HepG2 (cell line): Measurements from ENCODE around the gene FAM117A. TPM values are rescaled to one million over a fixed set of nuclear protein-coding genes. Genes with fewer than 3 reads are reported as not detected.

Experiments
- ATAC-seq: fragments of 200-7000 bp; cut with Tn5 transposase; 3 replicates; pipeline ENCODE4 v1.9.1; 2020; ENCODE audit warnings: mild to moderate bottlenecking, moderate library complexity
- BruUV-seq: library from RNA; stranded (reverse); fragments of 400-500 nt; replicated peaks from 2 replicates; lab custom pipeline; 2021; lab: Mats Ljungman, UMichigan
- CTCF ChIA-PET: fragments of 300-600 bp; formaldehyde crosslinking; extraction: SDS; loops from one replicate; lab custom pipeline; 2021; ENCODE audit warnings: low total read pairs, inconsistent platforms, low intra/inter-chr PET ratio; lab: Yijun Ruan, JAX
- POLR2A ChIA-PET: fragments of 350-600 bp; sonication (Branson Sonifier 250); formaldehyde crosslinking; loops from one replicate; lab custom pipeline; 2020; ENCODE audit warnings: antibody characterized with exemption, inconsistent platforms; lab: Yijun Ruan, JAX
- DNase-seq: peaks from one replicate; pipeline ENCODE4 v3.0.0-alpha.2; 2015; ENCODE audit warnings: low spot score
- FAIRE-seq: peaks from 3 replicates; lab custom pipeline; 2011; peaks lifted over from hg19 to GRCh38; lab: Jason Lieb, UNC
- H2AFZ ChIP-seq: one replicate; pipeline ENCODE4 v1.6.1; 2011; ENCODE audit warnings: low read length, inconsistent platforms
- H3K27ac ChIP-seq: fragments of 300-600 bp; 3 replicates; pipeline ENCODE4 v1.8.0; 2011; ENCODE audit warnings: mixed run types, mild to moderate bottlenecking, mixed read lengths, low read length, inconsistent platforms; ENCODE audit not compliant: insufficient read depth; ENCODE audit errors: extremely low read length
- H3K27me3 ChIP-seq, 2 experiments: fragments of 200-600 bp in 1 of 2; 2 replicates in 1 of 2; 3 replicates in 1 of 2; pipeline versions ENCODE4 v1.6.0 to v1.8.0; 2011; ENCODE audit warnings: low read length in 2 of 2, mild to moderate bottlenecking in 2 of 2, moderate library complexity in 2 of 2, inconsistent platforms in 1 of 2; ENCODE audit not compliant: insufficient read depth in 2 of 2, control insufficient read depth in 1 of 2
- H3K36me3 ChIP-seq, 2 experiments: fragments of 200-600 bp in 1 of 2; replicated peaks in 1 of 2; 2 replicates in 1 of 2; 3 replicates in 1 of 2; pipeline versions ENCODE4 v1.5.1 to v1.8.0; 2011; ENCODE audit warnings: low read length in 2 of 2, inconsistent platforms in 1 of 2; ENCODE audit not compliant: insufficient read depth in 2 of 2, control insufficient read depth in 1 of 2
- H3K4me1 ChIP-seq: 2 replicates; pipeline ENCODE4 v1.5.1; 2012; ENCODE audit warnings: low read length, inconsistent platforms; ENCODE audit not compliant: insufficient read depth
- H3K4me2 ChIP-seq: 2 replicates; pipeline ENCODE4 v1.6.0; 2011; ENCODE audit warnings: low read depth, low read length, inconsistent platforms
- H3K4me3 ChIP-seq, 3 experiments: fragments of 200-600 bp in 1 of 3; sonication (generic), shearing (Covaris generic) in 1 of 3; replicated peaks in 1 of 3; 2 replicates each; pipeline ENCODE4 v1.5.1; 2011 to 2016; ENCODE audit warnings: low read length in 3 of 3, inconsistent platforms in 2 of 3, low read depth in 2 of 3, mild to moderate bottlenecking in 2 of 3, control low read depth in 1 of 3, mixed read lengths in 1 of 3; ENCODE audit not compliant: insufficient read depth in 1 of 3
- H3K79me2 ChIP-seq: one replicate; pipeline ENCODE4 v1.6.1; 2011; ENCODE audit warnings: low read length, inconsistent platforms; ENCODE audit not compliant: insufficient read depth
- H3K9ac ChIP-seq: 2 replicates; pipeline ENCODE4 v1.6.0; 2011; ENCODE audit warnings: mild to moderate bottlenecking, low read depth, low read length, inconsistent platforms; ENCODE audit not compliant: insufficient read depth
- H3K9me3 ChIP-seq: 2 replicates; pipeline ENCODE4 v1.5.1; 2012; ENCODE audit warnings: mild to moderate bottlenecking, low read length
- H4K20me1 ChIP-seq: 2 replicates; pipeline ENCODE4 v1.6.0; 2011; ENCODE audit warnings: inconsistent platforms, mild to moderate bottlenecking, low read length, moderate library complexity; ENCODE audit not compliant: insufficient read depth
- ETV5 ChIP-seq: IDR thresholded peaks from 2 replicates; pipeline ENCODE4 v1.6.1; 2018; ENCODE audit warnings: missing biosample characterization, missing genetic modification reagents, inconsistent platforms, borderline replicate concordance
- SPEN ChIP-seq: sonication (generic); formaldehyde crosslinking; IDR thresholded peaks from 2 replicates; pipeline ENCODE4 v1.5.1; 2020; ENCODE audit warnings: low read depth, mild to moderate bottlenecking, missing genetic modification reagents
- ZNF350 ChIP-seq: sonication (generic); formaldehyde crosslinking; IDR thresholded peaks from 2 replicates; pipeline ENCODE4 v1.4.0; 2020; ENCODE audit warnings: mild to moderate bottlenecking, low read depth, missing genetic modification reagents, borderline replicate concordance
- WGBS: methylation state at CpG from one replicate; pipeline ENCODE4 v1.1.6; 2017; ENCODE audit warnings: low lambda C conversion rate; 5-methylcytosine and 5-hydroxymethylcytosine counted together
- in situ Hi-C: cut with HindIII; loops from 2 replicates; pipeline ENCODE4 v1.10.0; 2017; ENCODE audit warnings: low pct_unique_long_range_greater_than_20kb; ENCODE audit not compliant: extremely low pct_ligation_motif_present
- intact Hi-C: fragments of 100-400 bp; cut with micrococcal nuclease; formaldehyde crosslinking; loops from one replicate; pipeline ENCODE4 v1.10.0; 2022; ENCODE audit not compliant: unreplicated experiment
- polyA plus RNA-seq, 8 experiments: library from polyadenylated mRNA; depleted of rRNA in 3 of 8; stranded (reverse) in 7 of 8; unstranded in 1 of 8; fragments of >200 nt; fragmentation: Illumina TruSeq in 4 of 8; extraction: Trizol in 4 of 8; gene quantifications; 2 replicates each; pipeline versions ENCODE4 v1.2.1 to v1.2.3, GENCODE V29; 2011 to 2016; ENCODE audit warnings: low read depth in 4 of 8, missing spikeins in 1 of 8, mixed read lengths in 1 of 8; ENCODE audit not compliant: insufficient read depth in 1 of 8
- total RNA-seq, 5 experiments: library from RNA; depleted of rRNA; stranded (reverse); fragments of >200 nt; fragmentation: Illumina TruSeq; extraction: Trizol; gene quantifications; 2 replicates each; pipeline ENCODE4 v1.2.3, GENCODE V29; 2016; ENCODE audit warnings: low read depth in 1 of 5
- TF ChIP-seq, protein P1 (sequence below): sonication (generic); formaldehyde crosslinking; IDR thresholded peaks from 2 replicates; pipeline ENCODE4 v1.4.0; 2020; ENCODE audit warnings: missing genetic modification reagents; ENCODE audit errors: not compliant biosample characterization
- TF ChIP-seq, protein P2 (sequence below), 2 experiments: fragments of 450-650 bp in 1 of 2; sonication (generic) in 1 of 2; formaldehyde crosslinking in 1 of 2; IDR thresholded peaks; 2 replicates each; pipeline versions ENCODE4 v1.6.1 to v1.8.0; 2016 to 2022; ENCODE audit warnings: antibody characterized with exemption in 1 of 2, mild to moderate bottlenecking in 1 of 2, missing genetic modification reagents in 1 of 2

Gene FAM117A
- total and polyA plus RNA-seq, 2 of the 13 experiments (the other 11 are each of a cell fraction or from before 2014, with no cell fraction given), result 12.1 to 19.8 TPM

DNA sequence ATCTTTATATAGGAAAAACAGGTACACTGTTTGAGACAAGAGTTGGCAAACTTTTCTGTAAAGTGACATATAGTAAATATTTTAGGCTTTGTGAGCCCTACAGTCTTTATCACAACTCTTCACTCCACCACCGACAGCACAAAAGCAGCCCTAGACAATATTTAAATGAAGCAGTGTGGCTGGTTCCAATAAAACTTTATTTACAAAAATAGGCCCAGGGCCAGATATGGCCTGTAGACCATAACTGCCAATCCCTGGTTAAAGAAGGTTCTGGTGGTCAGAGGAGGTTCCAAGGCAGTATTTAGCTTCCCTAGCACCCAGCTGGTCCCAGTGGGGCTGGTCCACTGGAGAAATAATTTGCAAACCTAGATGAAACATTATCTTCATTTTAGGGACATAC is 3.6 kb downstream of the FAM117A start:
- Histone ChIP-seq H3K9me3 (no peaks in the 10 kb centered on the region), H3K4me3 (no peak overlapping the region), H3K4me1 (peaks cover 24% of the 10 kb centered on the region), H3K9ac (no peak overlapping the region), H3K27me3 (no peaks in the 10 kb centered on the region), H4K20me1 (no peaks in the 10 kb centered on the region), H3K79me2 (peaks cover 18% of the 10 kb centered on the region), H3K27ac (no peak overlapping the region), H2AFZ (no peak overlapping the region), H3K36me3 (peaks cover 3% of the 10 kb centered on the region in 2 experiments; a peak in 1 of 5 replicates), H3K4me2 (no peak overlapping the region)
- CTCF ChIA-PET, result no interaction called here
- TF ChIP-seq, protein P1, sequence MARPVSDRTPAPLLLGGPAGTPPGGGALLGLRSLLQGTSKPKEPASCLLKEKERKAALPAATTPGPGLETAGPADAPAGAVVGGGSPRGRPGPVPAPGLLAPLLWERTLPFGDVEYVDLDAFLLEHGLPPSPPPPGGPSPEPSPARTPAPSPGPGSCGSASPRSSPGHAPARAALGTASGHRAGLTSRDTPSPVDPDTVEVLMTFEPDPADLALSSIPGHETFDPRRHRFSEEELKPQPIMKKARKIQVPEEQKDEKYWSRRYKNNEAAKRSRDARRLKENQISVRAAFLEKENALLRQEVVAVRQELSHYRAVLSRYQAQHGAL (CRISPR knock-in tag), result no peak
- TF ChIP-seq ETV5 (CRISPR knock-in tag), result no peak
- no peak for TF ChIP-seq ZNF350 (CRISPR knock-in tag)
- TF ChIP-seq SPEN (CRISPR knock-in tag), result no peak
- TF ChIP-seq, protein P2, sequence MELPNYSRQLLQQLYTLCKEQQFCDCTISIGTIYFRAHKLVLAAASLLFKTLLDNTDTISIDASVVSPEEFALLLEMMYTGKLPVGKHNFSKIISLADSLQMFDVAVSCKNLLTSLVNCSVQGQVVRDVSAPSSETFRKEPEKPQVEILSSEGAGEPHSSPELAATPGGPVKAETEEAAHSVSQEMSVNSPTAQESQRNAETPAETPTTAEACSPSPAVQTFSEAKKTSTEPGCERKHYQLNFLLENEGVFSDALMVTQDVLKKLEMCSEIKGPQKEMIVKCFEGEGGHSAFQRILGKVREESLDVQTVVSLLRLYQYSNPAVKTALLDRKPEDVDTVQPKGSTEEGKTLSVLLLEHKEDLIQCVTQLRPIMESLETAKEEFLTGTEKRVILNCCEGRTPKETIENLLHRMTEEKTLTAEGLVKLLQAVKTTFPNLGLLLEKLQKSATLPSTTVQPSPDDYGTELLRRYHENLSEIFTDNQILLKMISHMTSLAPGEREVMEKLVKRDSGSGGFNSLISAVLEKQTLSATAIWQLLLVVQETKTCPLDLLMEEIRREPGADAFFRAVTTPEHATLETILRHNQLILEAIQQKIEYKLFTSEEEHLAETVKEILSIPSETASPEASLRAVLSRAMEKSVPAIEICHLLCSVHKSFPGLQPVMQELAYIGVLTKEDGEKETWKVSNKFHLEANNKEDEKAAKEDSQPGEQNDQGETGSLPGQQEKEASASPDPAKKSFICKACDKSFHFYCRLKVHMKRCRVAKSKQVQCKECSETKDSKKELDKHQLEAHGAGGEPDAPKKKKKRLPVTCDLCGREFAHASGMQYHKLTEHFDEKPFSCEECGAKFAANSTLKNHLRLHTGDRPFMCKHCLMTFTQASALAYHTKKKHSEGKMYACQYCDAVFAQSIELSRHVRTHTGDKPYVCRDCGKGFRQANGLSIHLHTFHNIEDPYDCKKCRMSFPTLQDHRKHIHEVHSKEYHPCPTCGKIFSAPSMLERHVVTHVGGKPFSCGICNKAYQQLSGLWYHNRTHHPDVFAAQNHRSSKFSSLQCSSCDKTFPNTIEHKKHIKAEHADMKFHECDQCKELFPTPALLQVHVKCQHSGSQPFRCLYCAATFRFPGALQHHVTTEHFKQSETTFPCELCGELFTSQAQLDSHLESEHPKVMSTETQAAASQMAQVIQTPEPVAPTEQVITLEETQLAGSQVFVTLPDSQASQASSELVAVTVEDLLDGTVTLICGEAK (IDR thresholded peaks at IDR 0.05), result peak; percentile 41
- TF ChIP-seq, protein P2 (CRISPR knock-in tag; IDR thresholded peaks at IDR 0.05), result peak; percentile 94
- no peak for DNase-seq
- FAIRE-seq, result no peak
- 97% methylated on average over 1 of the region's 1 CpG for WGBS
- no TSS peak for BruUV-seq
- ATAC-seq, result no peak
- POLR2A ChIA-PET, result interaction anchor here (4.9 kb wide), 1 partner anchor 11 kb away, joined by 83 read pairs; no protein-coding TSS in a partner anchor
- in situ Hi-C loops, result no loop called here
- intact Hi-C loops, result no loop called here
